Esophagus squamous epithelium (tissue), 4 donors: Measurements from ENCODE around the gene SVOP.

ENCODE experiments used
- POLR2A ChIP-seq, 4 donors: fragments of 450-650 bp; IDR thresholded peaks; one replicate each; pipeline ENCODE4 v1.6.1; 2017; ENCODE audit warnings: antibody characterized with exemption in 4 of 4, mild to moderate bottlenecking in 4 of 4, moderate library complexity in 3 of 4
- TF ChIP-seq, protein P1 (sequence below), 6 experiments: fragments of 450-650 bp in 4 of 6; fragments of 200-600 bp in 2 of 6; sonication (generic) in 2 of 6; IDR thresholded peaks; one replicate each; pipeline ENCODE4 v1.5.1; 2016 to 2019; ENCODE audit warnings: antibody characterized with exemption in 6 of 6, mild to moderate bottlenecking in 4 of 6, moderate library complexity in 4 of 6

DNA sequence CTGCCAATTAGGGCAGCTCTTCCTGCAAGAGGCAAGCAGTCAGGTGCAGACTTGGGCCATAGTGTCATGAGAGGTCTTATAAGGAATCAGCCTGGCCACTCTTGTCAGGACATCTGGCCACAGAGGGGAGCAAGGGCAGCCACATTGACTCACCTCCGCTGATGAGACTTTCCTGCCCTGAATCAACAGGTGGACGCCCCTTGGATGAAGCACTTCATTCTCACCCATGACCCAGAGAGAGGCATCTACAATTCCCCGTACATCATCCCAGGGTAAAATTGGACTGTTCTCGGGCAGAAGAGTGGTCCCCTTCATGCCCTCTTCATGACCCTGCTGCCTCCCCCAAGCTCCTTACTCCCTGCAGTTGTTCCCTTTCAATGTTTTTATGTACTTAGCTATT is 124.1 kb downstream of the SVOP start:
- TF ChIP-seq, protein P1, sequence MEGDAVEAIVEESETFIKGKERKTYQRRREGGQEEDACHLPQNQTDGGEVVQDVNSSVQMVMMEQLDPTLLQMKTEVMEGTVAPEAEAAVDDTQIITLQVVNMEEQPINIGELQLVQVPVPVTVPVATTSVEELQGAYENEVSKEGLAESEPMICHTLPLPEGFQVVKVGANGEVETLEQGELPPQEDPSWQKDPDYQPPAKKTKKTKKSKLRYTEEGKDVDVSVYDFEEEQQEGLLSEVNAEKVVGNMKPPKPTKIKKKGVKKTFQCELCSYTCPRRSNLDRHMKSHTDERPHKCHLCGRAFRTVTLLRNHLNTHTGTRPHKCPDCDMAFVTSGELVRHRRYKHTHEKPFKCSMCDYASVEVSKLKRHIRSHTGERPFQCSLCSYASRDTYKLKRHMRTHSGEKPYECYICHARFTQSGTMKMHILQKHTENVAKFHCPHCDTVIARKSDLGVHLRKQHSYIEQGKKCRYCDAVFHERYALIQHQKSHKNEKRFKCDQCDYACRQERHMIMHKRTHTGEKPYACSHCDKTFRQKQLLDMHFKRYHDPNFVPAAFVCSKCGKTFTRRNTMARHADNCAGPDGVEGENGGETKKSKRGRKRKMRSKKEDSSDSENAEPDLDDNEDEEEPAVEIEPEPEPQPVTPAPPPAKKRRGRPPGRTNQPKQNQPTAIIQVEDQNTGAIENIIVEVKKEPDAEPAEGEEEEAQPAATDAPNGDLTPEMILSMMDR (IDR thresholded peaks at IDR 0.05): no peak
- no peak for TF ChIP-seq POLR2A (IDR thresholded peaks at IDR 0.05)
